T-helper 2 cell treated with Interferon-gamma antibody and Interleukin-4, amounts not matched to agents 5 μg/mL and 100 μg/mL, for 36 hours (primary cell): ENCODE measurements around the gene SLC16A9.
"Not testable (repeated sequence)": the region's sequence is repeated elsewhere in the genome, so short reads cannot be mapped to it uniquely, and the experiment has no call there.

Experiments used
- DNase-seq: peaks from one replicate; pipeline ENCODE4 v3.0.0; 2021; ENCODE audit warnings: low spot score
- H3K27ac Mint-ChIP-seq: one replicate; pipeline ENCODE4 v1.8.0; 2021; ENCODE audit warnings: mild to moderate bottlenecking, mixed read lengths
- H3K27me3 Mint-ChIP-seq: one replicate; pipeline ENCODE4 v1.8.0; 2021; ENCODE audit warnings: low read depth, mixed read lengths
- H3K36me3 Mint-ChIP-seq: one replicate; pipeline ENCODE4 v1.8.0; 2021; ENCODE audit warnings: low read depth, mixed read lengths
- H3K4me1 Mint-ChIP-seq: one replicate; pipeline ENCODE4 v1.8.0; 2021; ENCODE audit warnings: low read depth, mixed read lengths
- H3K4me3 Mint-ChIP-seq: one replicate; pipeline ENCODE4 v1.8.0; 2022; ENCODE audit warnings: mild to moderate bottlenecking, moderate library complexity, mixed read lengths
- H3K9me3 Mint-ChIP-seq: one replicate; pipeline ENCODE4 v1.8.0; 2021; ENCODE audit warnings: mixed read lengths

Gene SLC16A9

DNA sequence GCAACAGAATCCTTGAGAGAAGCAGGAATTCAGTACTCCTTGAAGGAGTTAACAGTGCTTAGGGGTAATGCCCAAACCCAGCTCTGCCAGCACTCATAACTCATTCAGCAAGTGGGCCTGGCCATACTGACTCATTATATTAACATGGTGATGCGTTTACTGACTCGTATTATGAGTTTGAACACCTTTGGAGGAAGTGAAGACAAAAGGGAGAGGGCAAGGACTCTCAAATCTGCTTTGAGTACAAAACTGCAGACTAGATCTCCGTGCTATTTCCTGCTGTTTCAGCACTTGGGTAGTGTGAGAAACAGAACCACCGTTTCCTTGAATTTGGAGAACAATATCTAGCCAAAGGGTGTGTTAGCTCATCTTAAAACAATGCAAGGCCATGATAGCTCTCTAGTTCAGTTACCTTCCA, 30.8 kb downstream of the SLC16A9 start:
- peak; percentile 7 for DNase-seq
- H3K27ac Mint-ChIP-seq, result no peak overlapping the region
- H3K4me3 Mint-ChIP-seq, result no peak overlapping the region
- no peaks in the 10 kb centered on the region for H3K27me3 Mint-ChIP-seq
- peaks cover 10% of the 10 kb centered on the region for H3K4me1 Mint-ChIP-seq
- no peaks in the 10 kb centered on the region for H3K9me3 Mint-ChIP-seq
- no peaks in the 10 kb centered on the region for H3K36me3 Mint-ChIP-seq

- H3K4me3 Mint-ChIP-seq, result no peak overlapping the region
- no peaks in the 10 kb centered on the region for H3K9me3 Mint-ChIP-seq
- no peak overlapping the region for H3K27ac Mint-ChIP-seq
- DNase-seq, result no peak
- H3K27me3 Mint-ChIP-seq, result no peaks in the 10 kb centered on the region
- H3K36me3 Mint-ChIP-seq, result no peaks in the 10 kb centered on the region
- peaks cover 10% of the 10 kb centered on the region for H3K4me1 Mint-ChIP-seq
Observed at GRCh38 chr10:59677253-59677831, 32.3 kb downstream of the SLC16A9 start.

DNA sequence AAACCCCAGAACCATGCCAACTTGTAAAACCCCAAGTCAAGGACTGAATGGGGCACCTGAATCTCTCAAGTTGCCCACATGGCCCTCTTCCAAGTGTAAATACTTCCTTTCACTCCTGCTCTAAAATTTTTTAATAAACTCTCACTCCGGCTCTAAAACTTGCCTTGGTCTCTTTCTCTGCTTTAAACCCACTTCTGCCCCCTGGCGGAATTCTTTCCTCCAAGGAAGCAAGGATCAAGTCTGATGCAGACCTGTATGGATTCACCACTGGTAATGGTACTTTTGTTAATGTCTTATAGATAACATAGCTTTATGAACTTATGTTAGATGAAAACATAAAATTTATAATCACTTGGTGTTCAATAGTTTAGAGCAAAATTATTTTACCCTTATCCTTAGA, 33.8 kb downstream of the SLC16A9 start:
- no peak for DNase-seq
- no peak overlapping the region for H3K27ac Mint-ChIP-seq
- no peaks in the 10 kb centered on the region for H3K9me3 Mint-ChIP-seq
- no peaks in the 10 kb centered on the region for H3K36me3 Mint-ChIP-seq
- H3K4me3 Mint-ChIP-seq, result no peak overlapping the region
- H3K4me1 Mint-ChIP-seq, result peaks cover 10% of the 10 kb centered on the region
- no peaks in the 10 kb centered on the region for H3K27me3 Mint-ChIP-seq

GRCh38 chr10:59674215-59674836, 35.3 kb downstream of the SLC16A9 start:
- DNase-seq, result no peak
- Mint-ChIP-seq H3K27ac (no peak overlapping the region), H3K4me3 (no peak overlapping the region), H3K4me1 (peaks cover 6% of the 10 kb centered on the region), H3K36me3 (no peaks in the 10 kb centered on the region), H3K27me3 (no peaks in the 10 kb centered on the region), H3K9me3 (no peaks in the 10 kb centered on the region)

- Mint-ChIP-seq H3K27me3 (no peaks in the 10 kb centered on the region), H3K4me3 (no peak overlapping the region), H3K9me3 (peaks cover under 1% of the 10 kb centered on the region), H3K36me3 (no peaks in the 10 kb centered on the region), H3K4me1 (no peaks in the 10 kb centered on the region), H3K27ac (no peak overlapping the region)
- DNase-seq, result no peak
Observed at GRCh38 chr10:59672150-59672875, 37.3 kb downstream of the SLC16A9 start.

DNA sequence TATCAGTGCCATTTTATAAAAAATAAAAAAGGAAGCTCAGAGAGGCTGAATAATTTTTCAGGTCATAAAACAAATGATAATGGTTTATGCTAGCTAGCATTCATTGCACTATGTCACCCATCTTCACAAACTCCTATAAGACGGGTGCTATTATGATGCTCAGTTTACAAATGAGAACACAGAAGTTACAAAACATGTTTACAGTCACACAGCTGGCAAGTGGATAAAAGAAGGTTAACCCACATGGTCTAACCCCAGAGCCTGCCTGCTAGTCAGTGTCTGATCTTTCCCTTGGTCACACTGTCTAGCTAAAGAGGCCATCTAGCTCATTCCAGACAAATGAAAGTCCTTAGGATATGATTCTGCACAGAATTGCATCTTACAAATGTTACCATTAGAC, 39.4 kb downstream of the SLC16A9 start:
- Mint-ChIP-seq H3K4me1 (no peaks in the 10 kb centered on the region), H3K4me3 (no peak overlapping the region), H3K9me3 (peaks cover 5% of the 10 kb centered on the region), H3K27ac (no peak overlapping the region), H3K27me3 (no peaks in the 10 kb centered on the region), H3K36me3 (no peaks in the 10 kb centered on the region)
- DNase-seq, result no peak

DNA sequence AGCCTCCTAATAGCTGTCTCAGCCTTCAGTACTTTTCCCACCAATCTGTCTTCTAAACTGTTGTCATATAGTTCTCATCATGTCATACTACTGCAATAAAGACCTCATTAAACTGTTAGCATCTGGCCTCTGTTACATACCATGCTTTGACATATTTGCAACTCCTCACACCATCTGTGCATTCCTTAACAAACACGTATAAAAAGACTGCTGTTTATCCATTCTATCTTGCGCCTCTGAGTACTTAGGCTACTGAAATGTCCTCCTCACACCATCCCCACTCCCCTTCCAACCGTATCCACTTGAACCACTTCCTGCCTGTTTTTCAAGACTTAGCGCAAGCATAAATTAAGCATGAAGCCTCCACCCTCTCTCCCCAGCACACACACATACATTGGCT, 41.6 kb downstream of the SLC16A9 start:
- Mint-ChIP-seq H3K4me3 (no peak overlapping the region), H3K27me3 (no peaks in the 10 kb centered on the region), H3K36me3 (no peaks in the 10 kb centered on the region), H3K9me3 (peaks cover 5% of the 10 kb centered on the region), H3K4me1 (no peaks in the 10 kb centered on the region), H3K27ac (no peak overlapping the region)
- DNase-seq, result no peak

DNA sequence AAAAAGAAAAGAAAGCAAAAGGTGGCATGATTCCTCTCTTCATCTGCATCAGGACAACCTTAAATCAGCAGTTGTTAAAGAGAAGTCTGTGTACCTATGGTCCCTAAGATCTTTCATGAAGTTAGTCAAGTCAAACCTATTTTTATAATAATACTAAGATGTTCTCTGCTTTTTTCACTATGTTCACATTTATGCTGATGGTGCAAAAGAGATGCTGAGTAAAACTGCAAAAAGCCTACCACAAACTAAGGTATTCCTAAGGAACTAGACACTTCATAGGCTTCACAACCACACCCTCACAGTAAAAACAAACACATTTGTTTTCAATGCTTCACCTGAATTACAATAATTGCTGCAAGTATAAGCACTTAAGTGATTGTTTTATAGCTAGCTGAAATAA, 43.3 kb downstream of the SLC16A9 start:
- H3K27ac Mint-ChIP-seq, result no peak overlapping the region
- H3K4me1 Mint-ChIP-seq, result no peaks in the 10 kb centered on the region
- H3K36me3 Mint-ChIP-seq, result no peaks in the 10 kb centered on the region
- no peak for DNase-seq
- no peaks in the 10 kb centered on the region for H3K27me3 Mint-ChIP-seq
- peaks cover 5% of the 10 kb centered on the region for H3K9me3 Mint-ChIP-seq
- H3K4me3 Mint-ChIP-seq, result no peak overlapping the region

DNA sequence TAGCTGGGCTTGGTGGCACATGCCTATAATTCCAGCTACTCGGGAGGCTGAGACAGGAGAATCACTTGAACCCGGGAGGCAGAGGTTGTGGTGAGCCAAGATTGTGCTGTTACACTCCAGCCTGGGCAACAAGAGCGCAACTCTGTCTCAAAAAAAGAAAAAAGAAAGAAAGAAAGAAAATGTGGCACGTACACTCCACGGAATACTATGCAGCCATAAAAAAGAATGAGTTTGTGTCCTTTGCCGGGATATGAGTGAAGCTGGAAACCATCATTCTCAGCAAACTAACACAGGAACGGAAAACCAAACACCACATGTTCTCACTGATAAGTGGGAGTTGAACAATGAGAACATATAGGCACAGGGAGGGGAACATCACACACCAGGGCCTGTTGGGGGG, 46.4 kb downstream of the SLC16A9 start:
- not testable (repeated sequence) for H3K27me3 Mint-ChIP-seq, H3K4me3 Mint-ChIP-seq, H3K4me1 Mint-ChIP-seq, DNase-seq, H3K27ac Mint-ChIP-seq, H3K36me3 Mint-ChIP-seq
- peaks cover 16% of the 10 kb centered on the region for H3K9me3 Mint-ChIP-seq

GRCh38 chr10:59657724-59658123, 51.9 kb downstream of the SLC16A9 start:
- Mint-ChIP-seq H3K4me3 (no peak overlapping the region), H3K27ac (no peak overlapping the region)

GRCh38 chr10:59655309-59655708, 54.3 kb downstream of the SLC16A9 start:
- H3K36me3 Mint-ChIP-seq, result peaks cover 5% of the 10 kb centered on the region
- no peak overlapping the region for H3K27ac Mint-ChIP-seq
- DNase-seq, result no peak
- H3K4me1 Mint-ChIP-seq, result peaks cover 10% of the 10 kb centered on the region
- H3K4me3 Mint-ChIP-seq, result no peak overlapping the region
- peaks cover 20% of the 10 kb centered on the region for H3K9me3 Mint-ChIP-seq
- peaks cover 8% of the 10 kb centered on the region for H3K27me3 Mint-ChIP-seq

More at GRCh38 chr10:59657724-59658123, 51.9 kb downstream of the SLC16A9 start:
- H3K36me3 Mint-ChIP-seq, result peaks cover 3% of the 10 kb centered on the region
- peaks cover 22% of the 10 kb centered on the region for H3K9me3 Mint-ChIP-seq
- no peak for DNase-seq
- peaks cover 10% of the 10 kb centered on the region for H3K4me1 Mint-ChIP-seq
- peaks cover 6% of the 10 kb centered on the region for H3K27me3 Mint-ChIP-seq

DNA sequence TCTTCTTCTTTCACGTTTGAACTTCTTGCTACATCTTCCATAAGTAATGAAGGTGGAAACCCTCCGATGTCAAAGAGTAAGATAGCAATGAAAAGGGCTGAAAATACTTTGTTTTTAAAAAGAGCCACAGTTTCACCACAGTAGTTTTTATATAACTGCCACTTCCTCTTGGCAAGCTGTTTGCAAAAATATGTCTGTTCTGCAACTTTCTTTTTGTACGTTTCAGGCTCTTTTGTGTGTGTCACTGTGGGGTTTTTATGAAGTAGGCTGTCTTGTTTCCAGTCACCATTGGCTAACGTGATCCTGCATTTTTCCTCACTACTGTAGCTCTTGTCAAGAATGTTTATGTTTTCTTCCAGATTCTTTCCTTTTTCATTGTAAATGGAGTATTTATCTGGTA, 55.6 kb downstream of the SLC16A9 start:
- Mint-ChIP-seq H3K27ac (peak overlapping the region; percentile 77), H3K4me1 (peaks cover 10% of the 10 kb centered on the region), H3K27me3 (peaks cover 2% of the 10 kb centered on the region), H3K9me3 (peaks cover 10% of the 10 kb centered on the region), H3K4me3 (peak overlapping the region; percentile 41), H3K36me3 (peaks cover 2% of the 10 kb centered on the region)
- no peak for DNase-seq

DNA sequence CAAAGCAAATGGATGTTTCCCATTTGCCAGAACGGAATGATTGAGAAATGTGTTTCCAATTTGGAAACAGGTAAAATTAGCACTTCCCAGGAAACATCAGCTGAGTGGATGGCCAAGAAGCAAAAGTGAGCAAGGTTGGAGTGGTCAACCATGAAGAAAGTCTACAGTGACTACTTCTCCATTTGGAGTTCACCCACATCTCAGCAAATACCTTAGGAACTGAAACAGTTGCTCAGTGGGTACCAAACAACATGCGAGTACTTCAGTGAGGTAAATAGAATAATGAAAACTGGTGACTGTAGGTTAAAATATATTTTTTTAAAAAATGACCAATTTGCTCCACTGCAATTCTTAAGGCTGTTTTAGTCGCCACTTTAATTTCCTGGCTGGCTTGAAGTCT, 57.7 kb downstream of the SLC16A9 start:
- Mint-ChIP-seq H3K36me3 (peaks cover 2% of the 10 kb centered on the region), H3K27me3 (peaks cover 2% of the 10 kb centered on the region), H3K9me3 (peaks cover 10% of the 10 kb centered on the region), H3K27ac (no peak overlapping the region), H3K4me1 (peaks cover 10% of the 10 kb centered on the region), H3K4me3 (no peak overlapping the region)
- DNase-seq, result no peak

DNA sequence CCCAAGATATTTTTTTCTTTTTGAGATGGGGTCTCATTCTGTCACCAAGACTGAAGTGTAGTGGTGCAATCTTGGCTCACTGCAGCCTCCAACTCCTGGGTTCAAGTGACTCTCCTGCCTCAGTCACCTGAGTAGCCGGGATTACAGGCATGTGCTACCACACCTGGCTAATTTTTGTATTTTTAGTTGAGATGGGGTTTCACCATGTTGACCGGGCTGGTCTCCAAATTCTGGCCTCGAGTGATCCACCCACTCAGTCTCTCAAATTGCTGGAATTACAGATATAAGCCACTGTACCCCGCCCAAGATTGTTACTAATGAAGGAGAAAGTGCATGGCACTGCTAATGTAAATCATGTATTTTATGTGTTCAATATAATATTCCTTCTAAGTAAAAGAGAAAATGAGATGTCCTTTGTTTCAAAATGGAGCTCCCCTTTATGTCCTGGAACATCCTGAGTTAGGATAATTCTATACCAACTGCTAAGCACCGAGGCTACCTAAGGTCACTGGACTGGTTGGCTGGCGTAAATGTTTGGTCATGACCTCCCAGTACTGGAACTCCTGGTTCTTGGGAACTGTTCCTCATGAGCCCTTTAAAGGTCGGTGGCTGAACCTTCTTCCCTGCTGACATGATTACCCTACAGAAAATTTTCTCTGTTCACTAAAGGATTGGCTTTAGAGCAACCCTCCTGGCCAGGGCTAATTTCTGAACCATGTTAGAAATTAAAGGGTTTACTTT, 59.9 kb downstream of the SLC16A9 start:
- H3K4me1 Mint-ChIP-seq, result peaks cover 10% of the 10 kb centered on the region
- H3K36me3 Mint-ChIP-seq, result peaks cover 3% of the 10 kb centered on the region
- DNase-seq, result no peak
- H3K9me3 Mint-ChIP-seq, result peaks cover 22% of the 10 kb centered on the region
- H3K4me3 Mint-ChIP-seq, result no peak overlapping the region
- H3K27ac Mint-ChIP-seq, result no peak overlapping the region
- H3K27me3 Mint-ChIP-seq, result peaks cover 2% of the 10 kb centered on the region
